ENCODE results near the gene RLF. TPM values are rescaled to one million over a fixed set of nuclear protein-coding genes. Genes with fewer than 3 reads are reported as not detected.

Gene RLF
- total and polyA plus RNA-seq, 2 of the 8 experiments (the other 6 are each of a cell fraction or from before 2014, with no cell fraction given): 4.2 to 18.0 TPM

GRCh38 chr1:40224040-40224439, 62.9 kb downstream of the RLF start (continued):
- no peak for TF ChIP-seq GABPA (IDR thresholded peaks at IDR 0.05; ENCODE audit: borderline replicate concordance, insufficient read depth, low read length)
